ENCODE measurements around the gene OSBP2. TPM values are rescaled to one million over a fixed set of nuclear protein-coding genes. Genes with fewer than 3 reads are reported as not detected.

Gene OSBP2
- total and polyA plus RNA-seq, 2 donors: 1.5 to 5.2 TPM

DNA sequence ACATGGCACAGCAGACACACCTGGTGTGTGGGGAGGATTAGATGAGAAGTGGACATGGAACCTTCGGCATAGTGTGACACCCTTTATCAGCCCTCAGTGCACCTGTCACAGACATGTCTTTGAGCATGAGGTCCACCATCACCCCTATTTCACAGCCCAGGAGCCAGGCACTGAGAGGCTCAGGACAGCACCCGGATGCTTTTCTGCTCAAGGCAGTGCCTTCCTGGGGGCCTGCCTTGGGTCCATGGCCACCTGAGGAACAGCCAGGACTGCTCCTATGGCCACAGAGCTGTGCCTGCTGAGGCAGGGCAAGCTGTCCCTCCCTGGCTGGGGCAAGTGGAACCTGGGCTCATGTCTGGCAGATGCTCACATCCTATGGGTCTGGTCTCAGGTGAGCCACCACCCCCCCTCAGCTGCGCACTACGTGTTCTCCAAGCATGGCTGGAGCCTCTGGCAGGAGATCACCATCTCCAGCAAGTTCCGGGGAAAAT is 198.1 kb downstream of the OSBP2 start:
- Histone ChIP-seq H3K36me3 (ENCODE audit: insufficient read depth) (no peaks in the 10 kb centered on the region), H3K4me1 (ENCODE audit: insufficient read depth) (no peaks in the 10 kb centered on the region), H3K4me3 (ENCODE audit: low read depth, low read length) (no peak overlapping the region), H3K27ac (ENCODE audit: low read depth) (no peak overlapping the region)
- no peak for DNase-seq (ENCODE audit: extremely low spot score)
- WGBS: 99% methylated on average over 5 of the region's 5 CpGs

DNA sequence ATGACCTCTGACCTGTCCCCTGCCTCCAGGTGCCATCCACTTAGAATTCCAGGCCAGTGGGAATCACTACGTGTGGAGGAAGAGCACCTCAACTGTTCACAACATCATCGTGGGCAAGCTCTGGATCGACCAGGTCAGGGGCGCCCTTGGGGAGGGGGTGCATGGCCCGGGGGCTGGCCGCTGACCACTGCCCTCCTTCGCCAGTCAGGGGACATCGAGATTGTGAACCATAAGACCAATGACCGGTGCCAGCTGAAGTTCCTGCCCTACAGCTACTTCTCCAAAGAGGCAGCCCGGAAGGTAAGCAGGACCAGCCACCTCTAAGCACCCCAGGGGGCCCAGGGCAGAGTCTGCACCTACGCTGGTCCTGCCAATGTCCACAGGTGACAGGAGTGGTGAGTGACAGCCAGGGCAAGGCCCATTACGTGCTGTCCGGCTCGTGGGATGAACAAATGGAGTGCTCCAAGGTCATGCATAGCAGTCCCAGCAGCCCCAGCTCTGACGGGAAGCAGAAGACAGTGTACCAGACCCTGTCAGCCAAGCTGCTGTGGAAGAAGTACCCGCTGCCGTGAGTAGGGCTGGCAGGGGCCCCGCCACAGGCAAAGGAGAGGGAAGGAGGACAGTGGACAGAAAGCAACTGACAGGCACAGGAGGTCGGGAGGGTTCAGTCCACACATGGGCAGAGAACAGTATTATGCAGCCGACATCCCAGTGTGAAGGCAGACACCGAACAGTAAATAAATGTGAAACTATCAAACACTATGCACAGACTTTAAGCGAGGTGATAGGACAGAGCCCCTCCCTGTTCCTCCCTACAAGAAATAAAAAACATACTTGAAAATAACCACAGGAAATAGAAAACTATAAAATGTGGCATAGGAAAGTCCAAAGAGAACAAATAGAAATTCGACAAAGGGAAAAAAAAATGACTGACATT is 199.0 kb downstream of the OSBP2 start:
- WGBS: 85% methylated on average over 23 of the region's 23 CpGs
- DNase-seq (ENCODE audit: extremely low spot score): no peak
- H3K4me3 ChIP-seq (ENCODE audit: low read depth, low read length): no peak overlapping the region
- no peaks in the 10 kb centered on the region for H3K36me3 ChIP-seq (ENCODE audit: insufficient read depth)
- no peaks in the 10 kb centered on the region for H3K4me1 ChIP-seq (ENCODE audit: insufficient read depth)
- H3K27ac ChIP-seq (ENCODE audit: low read depth): no peak overlapping the region

DNA sequence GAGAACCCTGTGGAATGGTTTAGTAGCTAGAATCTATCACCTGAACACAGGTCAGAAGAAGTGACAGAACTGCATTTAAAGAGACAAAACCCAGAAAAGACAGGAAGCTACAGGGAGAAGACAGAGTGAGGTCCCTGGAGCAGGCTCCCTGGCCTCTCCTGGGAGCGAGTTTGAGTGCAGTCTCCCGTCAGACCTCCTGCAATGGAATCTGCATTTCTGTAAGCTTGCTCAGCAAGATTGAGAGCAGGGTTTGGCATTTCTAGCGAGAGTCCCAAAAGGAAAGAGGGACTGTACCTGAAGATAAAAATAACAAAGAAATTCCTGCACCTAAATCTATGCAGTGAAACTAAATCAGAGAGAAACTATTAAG is 199.7 kb downstream of the OSBP2 start:
- DNase-seq (ENCODE audit: extremely low spot score): no peak
- no peaks in the 10 kb centered on the region for H3K4me1 ChIP-seq (ENCODE audit: insufficient read depth)
- H3K27ac ChIP-seq (ENCODE audit: low read depth): no peak overlapping the region
- no peaks in the 10 kb centered on the region for H3K36me3 ChIP-seq (ENCODE audit: insufficient read depth)
- WGBS: 76% methylated on average over 3 of the region's 3 CpGs
- no peak overlapping the region for H3K4me3 ChIP-seq (ENCODE audit: low read depth, low read length)

DNA sequence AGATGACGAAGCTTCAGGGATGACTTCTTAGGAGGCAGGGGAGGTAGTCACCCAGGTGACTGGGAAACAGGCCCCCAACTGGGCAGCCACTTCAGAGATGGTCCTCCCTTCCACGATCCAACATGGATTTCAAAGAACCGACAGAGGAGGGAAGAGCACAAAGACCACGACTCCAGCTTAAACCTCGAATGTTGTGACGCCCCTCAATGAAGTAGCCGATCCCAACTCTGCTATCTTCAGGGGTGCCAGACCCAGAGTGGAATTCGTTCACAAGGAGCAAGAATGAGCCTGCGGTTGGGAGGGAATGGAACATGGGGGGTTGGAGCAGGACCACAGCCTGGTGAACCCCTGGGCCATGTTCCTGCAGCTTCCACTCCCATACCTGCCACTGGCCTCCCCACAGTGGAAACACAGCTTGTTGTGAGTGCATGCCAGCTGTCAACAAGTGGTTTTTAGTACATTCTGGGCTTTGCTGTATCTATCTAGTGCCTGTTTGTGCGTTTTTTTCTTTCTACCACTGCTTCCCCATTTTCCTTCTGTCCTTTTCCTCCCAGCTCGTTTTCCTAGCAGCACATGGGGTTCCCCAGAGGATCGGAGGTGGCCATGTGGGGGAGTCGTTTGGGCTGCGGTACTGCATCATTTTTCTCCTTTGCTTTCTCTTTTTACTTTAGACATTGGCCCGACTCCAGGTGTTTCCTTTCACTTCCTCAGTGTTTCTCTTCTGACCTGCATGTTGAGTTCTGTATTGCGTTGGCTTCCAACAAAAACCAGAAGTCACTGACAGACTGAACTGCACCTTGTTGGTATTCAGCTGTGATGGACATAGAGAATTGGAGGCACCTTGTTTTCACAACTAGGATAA is 208.1 kb downstream of the OSBP2 start:
- Histone ChIP-seq H3K36me3 (ENCODE audit: insufficient read depth) (no peaks in the 10 kb centered on the region), H3K4me1 (ENCODE audit: insufficient read depth) (no peaks in the 10 kb centered on the region), H3K27ac (ENCODE audit: low read depth) (no peak overlapping the region), H3K4me3 (ENCODE audit: low read depth, low read length) (no peak overlapping the region)
- 85% methylated on average over 16 of the region's 16 CpGs for WGBS
- DNase-seq (ENCODE audit: extremely low spot score): no peak

DNA sequence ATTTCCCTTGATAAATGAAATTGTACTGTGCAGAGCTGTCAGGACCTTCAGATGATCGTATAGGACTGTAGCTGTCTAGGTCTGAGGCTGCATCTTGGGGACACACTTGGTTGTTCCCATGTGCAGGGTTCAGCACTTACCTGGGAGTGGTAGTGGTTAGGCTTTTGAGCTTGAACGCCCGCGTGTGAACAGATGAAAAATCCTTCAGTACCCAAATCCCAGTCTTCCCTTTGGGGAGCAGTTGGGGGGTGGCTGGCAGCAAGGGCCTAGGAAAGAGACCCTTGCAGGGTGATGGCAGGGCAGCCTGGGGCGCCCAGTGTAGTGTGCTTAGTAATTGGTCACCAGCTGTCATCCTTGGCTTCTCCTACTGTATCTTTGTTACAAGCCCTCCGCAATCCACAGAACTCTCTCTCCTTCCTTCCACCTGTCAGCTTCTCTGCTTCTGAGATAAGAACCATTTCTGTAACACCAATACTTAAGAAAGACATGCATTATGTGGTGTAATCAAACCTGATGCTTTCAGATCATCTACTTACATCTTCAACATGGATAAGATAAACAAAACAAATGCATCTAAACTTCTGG is 209.3 kb downstream of the OSBP2 start:
- H3K36me3 ChIP-seq (ENCODE audit: insufficient read depth): no peaks in the 10 kb centered on the region
- WGBS: 94% methylated on average over 6 of the region's 6 CpGs
- no peak overlapping the region for H3K27ac ChIP-seq (ENCODE audit: low read depth)
- no peak overlapping the region for H3K4me3 ChIP-seq (ENCODE audit: low read depth, low read length)
- H3K4me1 ChIP-seq (ENCODE audit: insufficient read depth): no peaks in the 10 kb centered on the region
- DNase-seq (ENCODE audit: extremely low spot score): no peak

DNA sequence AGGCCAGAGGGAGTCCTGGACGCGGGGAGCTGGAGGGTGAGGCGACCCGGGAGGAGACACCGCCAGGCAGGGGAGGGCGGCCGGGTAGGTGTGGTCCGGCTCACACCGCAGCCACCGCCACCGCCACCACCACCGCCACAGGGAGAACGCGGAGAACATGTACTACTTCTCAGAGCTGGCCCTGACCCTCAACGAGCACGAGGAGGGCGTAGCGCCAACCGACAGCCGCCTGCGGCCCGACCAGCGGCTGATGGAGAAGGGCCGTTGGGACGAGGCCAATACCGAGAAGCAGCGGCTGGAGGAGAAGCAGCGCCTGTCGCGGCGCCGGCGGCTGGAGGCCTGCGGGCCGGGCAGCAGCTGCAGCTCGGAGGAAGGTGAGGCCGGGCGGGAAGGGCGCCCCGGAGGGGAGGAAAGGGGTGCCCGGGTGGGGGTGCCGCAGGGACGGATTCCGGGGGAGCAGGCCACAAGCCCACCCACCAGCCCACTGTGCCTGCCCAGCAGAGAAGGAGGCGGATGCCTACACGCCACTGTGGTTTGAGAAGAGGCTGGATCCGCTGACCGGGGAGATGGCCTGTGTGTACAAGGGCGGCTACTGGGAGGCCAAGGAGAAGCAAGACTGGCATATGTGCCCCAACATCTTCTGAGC is 211.1 kb downstream of the OSBP2 start:
- WGBS: 94% methylated on average over 49 of the region's 49 CpGs

DNA sequence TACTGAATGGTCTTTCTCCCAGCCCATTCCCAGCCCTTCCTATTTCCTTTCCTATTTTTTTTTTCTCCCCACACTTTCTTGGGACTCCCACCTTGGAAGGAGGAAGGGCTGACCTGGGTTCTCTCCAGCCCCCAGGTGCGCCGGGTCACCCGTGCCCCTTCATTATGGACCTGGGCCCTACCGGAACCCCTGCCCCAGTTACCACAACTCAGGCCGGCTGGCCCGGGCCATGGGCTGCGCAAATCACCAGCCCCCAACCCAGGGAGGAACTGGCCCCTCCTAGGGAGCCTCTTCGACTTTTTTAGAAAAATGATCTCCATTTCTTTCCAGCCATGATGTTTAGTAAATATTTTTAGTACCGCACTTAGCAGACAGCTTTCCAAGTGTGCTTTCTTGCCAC is 211.7 kb downstream of the OSBP2 start:
- 95% methylated on average over 9 of the region's 9 CpGs for WGBS
- no peaks in the 10 kb centered on the region for H3K36me3 ChIP-seq (ENCODE audit: insufficient read depth)
- DNase-seq (ENCODE audit: extremely low spot score): no peak
- no peaks in the 10 kb centered on the region for H3K4me1 ChIP-seq (ENCODE audit: insufficient read depth)
- H3K27ac ChIP-seq (ENCODE audit: low read depth): no peak overlapping the region
- H3K4me3 ChIP-seq (ENCODE audit: low read depth, low read length): no peak overlapping the region

More for the DNA sequence above, 211.1 kb downstream of the OSBP2 start:
- no peaks in the 10 kb centered on the region for H3K36me3 ChIP-seq (ENCODE audit: insufficient read depth)
- no peak overlapping the region for H3K4me3 ChIP-seq (ENCODE audit: low read depth, low read length)
- H3K27ac ChIP-seq (ENCODE audit: low read depth): no peak overlapping the region
- no peak for DNase-seq (ENCODE audit: extremely low spot score)
- H3K4me1 ChIP-seq (ENCODE audit: insufficient read depth): no peaks in the 10 kb centered on the region

DNA sequence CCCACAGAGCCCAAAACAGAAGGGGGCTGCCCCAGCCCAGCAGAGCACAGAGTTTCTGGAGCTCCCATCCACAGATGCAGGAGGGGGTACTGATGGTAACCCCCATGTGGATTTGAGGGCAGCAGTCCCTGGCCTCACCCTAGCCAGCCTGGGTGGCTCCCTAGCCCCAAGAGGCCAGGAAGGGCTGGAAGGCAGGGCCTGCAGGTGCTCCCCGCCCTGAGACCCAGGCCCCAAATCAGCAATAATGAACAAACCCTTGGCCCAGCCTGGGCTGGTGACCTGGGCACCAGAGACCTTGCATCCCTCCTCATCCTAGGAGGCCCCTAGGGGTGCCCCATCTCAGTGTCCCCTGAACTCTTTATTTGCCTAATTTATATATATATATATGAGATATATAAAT is 212.3 kb downstream of the OSBP2 start:
- Histone ChIP-seq H3K4me1 (ENCODE audit: insufficient read depth) (no peaks in the 10 kb centered on the region), H3K4me3 (ENCODE audit: low read depth, low read length) (no peak overlapping the region), H3K27ac (ENCODE audit: low read depth) (no peak overlapping the region), H3K36me3 (ENCODE audit: insufficient read depth) (no peaks in the 10 kb centered on the region)
- DNase-seq (ENCODE audit: extremely low spot score): no peak
- WGBS: 95% methylated on average over 1 of the region's 1 CpG

DNA sequence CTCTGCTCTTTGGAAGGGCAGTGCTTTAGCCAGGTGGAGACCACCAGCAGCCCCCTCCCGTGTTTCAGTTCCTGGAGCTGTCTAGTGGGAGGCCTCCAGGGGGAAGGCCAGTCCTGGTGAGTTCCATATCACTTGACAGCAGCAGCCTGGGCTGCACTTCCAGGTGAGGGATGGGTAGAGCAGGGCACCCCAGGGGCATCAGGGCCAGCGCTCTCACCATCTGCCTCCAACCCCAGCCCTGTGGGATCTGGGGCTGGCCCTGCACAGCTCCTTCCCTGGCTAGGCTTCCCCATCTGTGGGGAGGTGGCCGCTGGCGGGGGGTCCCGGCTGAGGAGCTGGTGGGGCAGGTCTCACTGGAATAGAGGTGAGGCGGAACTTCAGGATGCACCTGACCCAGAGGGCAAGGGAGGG is 213.4 kb downstream of the OSBP2 start:
- H3K4me1 ChIP-seq (ENCODE audit: insufficient read depth): no peaks in the 10 kb centered on the region
- H3K27ac ChIP-seq (ENCODE audit: low read depth): no peak overlapping the region
- H3K36me3 ChIP-seq (ENCODE audit: insufficient read depth): no peaks in the 10 kb centered on the region
- DNase-seq (ENCODE audit: extremely low spot score): no peak
- 86% methylated on average over 6 of the region's 6 CpGs for WGBS
- no peak overlapping the region for H3K4me3 ChIP-seq (ENCODE audit: low read depth, low read length)

DNA sequence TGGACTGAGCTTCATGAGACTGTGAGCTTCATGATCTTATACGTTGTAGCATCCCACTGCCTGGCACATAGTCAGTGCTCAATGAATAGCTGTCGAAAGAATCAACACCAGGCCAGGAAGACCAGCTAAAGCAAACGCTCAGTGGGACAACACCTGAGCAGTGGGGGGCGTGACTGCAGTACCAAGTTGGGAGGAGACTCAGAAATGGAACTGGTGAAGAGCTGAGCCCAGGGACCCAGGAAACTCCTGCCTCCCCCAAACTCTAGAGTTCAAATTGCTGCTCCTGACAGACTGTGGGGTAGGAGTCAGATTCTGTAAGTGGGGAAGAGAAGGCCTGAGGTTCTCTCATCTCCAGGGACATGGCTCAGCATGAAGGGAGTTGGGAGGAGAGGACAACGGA is 214.6 kb downstream of the OSBP2 start:
- Histone ChIP-seq H3K36me3 (ENCODE audit: insufficient read depth) (no peaks in the 10 kb centered on the region), H3K4me3 (ENCODE audit: low read depth, low read length) (no peak overlapping the region), H3K27ac (ENCODE audit: low read depth) (no peak overlapping the region), H3K4me1 (ENCODE audit: insufficient read depth) (no peaks in the 10 kb centered on the region)
- DNase-seq (ENCODE audit: extremely low spot score): no peak
- 91% methylated on average over 5 of the region's 5 CpGs for WGBS

DNA sequence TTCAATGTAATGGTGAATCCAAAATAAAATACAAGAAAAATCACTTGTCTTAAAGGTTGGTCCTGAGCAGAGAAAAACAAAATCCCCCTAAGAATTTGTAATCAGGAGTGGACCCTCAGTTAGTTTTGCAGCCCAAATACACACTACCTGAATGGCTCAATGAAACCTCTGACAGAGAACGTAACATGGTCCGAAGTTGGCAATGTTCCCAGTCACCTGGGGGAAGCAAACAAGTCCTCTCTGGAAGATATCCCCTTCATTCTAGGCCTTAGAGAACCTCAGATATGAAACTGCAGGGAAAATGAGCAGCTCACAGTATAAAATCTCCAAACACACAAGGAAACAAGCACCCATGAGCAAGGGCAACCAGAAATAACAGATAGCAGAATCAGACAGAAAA is 215.7 kb downstream of the OSBP2 start:
- no peak for DNase-seq (ENCODE audit: extremely low spot score)
- H3K36me3 ChIP-seq (ENCODE audit: insufficient read depth): no peaks in the 10 kb centered on the region
- H3K4me3 ChIP-seq (ENCODE audit: low read depth, low read length): no peak overlapping the region
- no peak overlapping the region for H3K27ac ChIP-seq (ENCODE audit: low read depth)
- H3K4me1 ChIP-seq (ENCODE audit: insufficient read depth): no peaks in the 10 kb centered on the region
- WGBS: 77% methylated on average over 2 of the region's 2 CpGs

DNA sequence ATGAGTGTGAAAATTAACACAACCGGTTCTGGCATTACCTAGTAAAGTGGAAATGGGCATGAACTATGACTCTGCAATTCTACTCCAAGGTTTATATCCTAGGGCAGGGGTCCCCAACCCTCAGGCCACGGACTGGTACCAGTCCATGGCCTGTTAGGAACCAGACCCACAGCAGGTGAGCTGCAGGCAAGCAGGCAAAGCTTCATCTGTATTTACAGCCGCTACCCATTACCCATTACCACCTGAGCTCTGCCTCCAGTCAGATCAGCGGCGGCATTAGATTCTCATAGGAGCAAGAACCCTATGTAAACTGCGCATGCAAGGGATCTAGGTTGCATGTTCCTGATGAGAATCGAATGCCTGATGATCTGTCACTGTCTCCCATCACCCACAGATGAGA is 224.1 kb downstream of the OSBP2 start:
- no peaks in the 10 kb centered on the region for H3K4me1 ChIP-seq (ENCODE audit: insufficient read depth)
- no peak for DNase-seq (ENCODE audit: extremely low spot score)
- no peak overlapping the region for H3K4me3 ChIP-seq (ENCODE audit: low read depth, low read length)
- H3K27ac ChIP-seq (ENCODE audit: low read depth): no peak overlapping the region
- 90% methylated on average over 7 of the region's 7 CpGs for WGBS
- H3K36me3 ChIP-seq (ENCODE audit: insufficient read depth): no peaks in the 10 kb centered on the region

DNA sequence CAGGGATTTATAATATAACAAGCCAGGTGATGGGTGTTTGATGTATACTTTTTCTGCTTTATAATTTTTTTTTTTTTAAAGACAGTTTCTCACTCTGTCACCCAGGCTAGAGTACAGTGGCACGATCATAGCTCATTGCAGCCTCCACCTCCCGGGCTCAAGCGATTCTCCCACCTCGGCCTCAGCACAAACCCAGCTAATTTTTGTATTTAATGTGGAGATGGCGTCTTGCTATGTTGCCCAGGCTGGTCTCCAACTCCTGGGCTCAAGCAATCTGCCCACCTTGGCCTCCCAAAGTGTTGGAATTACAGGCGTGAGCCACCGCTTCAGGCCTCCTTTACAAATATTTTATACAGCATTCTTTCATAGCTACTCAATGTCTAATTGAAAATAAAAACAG is 225.3 kb downstream of the OSBP2 start:
- WGBS: 81% methylated on average over 7 of the region's 7 CpGs
- no peak overlapping the region for H3K4me3 ChIP-seq (ENCODE audit: low read depth, low read length)
- no peaks in the 10 kb centered on the region for H3K36me3 ChIP-seq (ENCODE audit: insufficient read depth)
- no peak overlapping the region for H3K27ac ChIP-seq (ENCODE audit: low read depth)
- H3K4me1 ChIP-seq (ENCODE audit: insufficient read depth): no peaks in the 10 kb centered on the region
- no peak for DNase-seq (ENCODE audit: extremely low spot score)
